ENCODE measurements around the gene ZNF532. TPM values are rescaled to one million over a fixed set of nuclear protein-coding genes. Genes with fewer than 3 reads are reported as not detected.

ZNF532 gene
- total RNA-seq, 4 donors from 2014 or later: 80.2 to 111 (median 109) TPM

GRCh38 chr18:58970943-58971790 is 106.5 kb downstream of the ZNF532 start:
- no peak for TF ChIP-seq CTCF (IDR thresholded peaks at IDR 0.05)
- TF ChIP-seq POLR2A (IDR thresholded peaks at IDR 0.05): no peak
- no peak for DNase-seq
- no peaks in the 10 kb centered on the region for H3K36me3 ChIP-seq
- no peak overlapping the region for H3K27ac ChIP-seq
- no peaks in the 10 kb centered on the region for H3K9me3 ChIP-seq
- intact Hi-C loops (cut with DNase I): no loop called here
- H3K4me3 ChIP-seq (replicated peaks in 1 of 3): no peak overlapping the region
- peaks cover 32 to 35% of the 10 kb centered on the region in 2 donors for H3K4me1 ChIP-seq
- H3K27me3 ChIP-seq: no peaks in the 10 kb centered on the region
- WGBS, 2 donors: 93 to 94% methylated on average over 14 of the region's 14 CpGs

- H3K36me3 ChIP-seq: peaks cover 9 to 11% of the 10 kb centered on the region in 2 donors
- no peak for DNase-seq
- no peaks in the 10 kb centered on the region for H3K27me3 ChIP-seq
- H3K27ac ChIP-seq: peak overlapping the region in 2 of 3 donors; percentile 27 to 81
- H3K4me3 ChIP-seq (replicated peaks in 1 of 3): no peak overlapping the region
- peaks cover 5 to 16% of the 10 kb centered on the region in 2 donors for H3K4me1 ChIP-seq
- intact Hi-C loops (cut with DNase I): no loop called here
- 60 to 68% methylated on average over 11 of the region's 11 CpGs for WGBS, 2 donors
- H3K9me3 ChIP-seq: no peaks in the 10 kb centered on the region
- TF ChIP-seq POLR2A (IDR thresholded peaks at IDR 0.05): no peak
- no peak for TF ChIP-seq CTCF (IDR thresholded peaks at IDR 0.05)
These were observed 110.6 kb downstream of the ZNF532 start for GRCh38 chr18:58975296-58975695.

- Histone ChIP-seq H3K9me3 (no peaks in the 10 kb centered on the region), H3K27me3 (no peaks in the 10 kb centered on the region), H3K36me3 (peaks cover 14% of the 10 kb centered on the region in 2 donors), H3K27ac (peak overlapping the region; percentile 27 to 81 (median 41)), H3K4me3 (replicated peaks in 1 of 3) (no peak overlapping the region), H3K4me1 (peaks cover 5 to 16% of the 10 kb centered on the region in 2 donors)
- DNase-seq: no peak
- 65 to 82% methylated on average over 4 of the region's 4 CpGs for WGBS, 2 donors
- intact Hi-C loops (cut with DNase I): no loop called here
- no peak for TF ChIP-seq CTCF (IDR thresholded peaks at IDR 0.05)
- no peak for TF ChIP-seq POLR2A (IDR thresholded peaks at IDR 0.05)
These were observed 111.1 kb downstream of the ZNF532 start for GRCh38 chr18:58975781-58976180.

- TF ChIP-seq CTCF (IDR thresholded peaks at IDR 0.05) (no peak), POLR2A (IDR thresholded peaks at IDR 0.05) (peak in 1 of 2 donors; percentile 24)
- peaks cover 23 to 25% of the 10 kb centered on the region in 2 donors for H3K36me3 ChIP-seq
- WGBS, 2 donors: 81 to 88% methylated on average over 10 of the region's 10 CpGs
- no peaks in the 10 kb centered on the region for H3K27me3 ChIP-seq
- no peak for DNase-seq
- peak overlapping the region in 2 of 3 donors; percentile 44 to 81 for H3K27ac ChIP-seq
- peaks cover 5 to 16% of the 10 kb centered on the region in 2 donors for H3K4me1 ChIP-seq
- H3K9me3 ChIP-seq: no peaks in the 10 kb centered on the region
- H3K4me3 ChIP-seq (replicated peaks in 1 of 3): no peak overlapping the region
- intact Hi-C loops (cut with DNase I): no loop called here
These were observed 112.5 kb downstream of the ZNF532 start for GRCh38 chr18:58977223-58977622.

GRCh38 chr18:58977801-58978200 is 113.1 kb downstream of the ZNF532 start:
- Histone ChIP-seq H3K9me3 (no peaks in the 10 kb centered on the region), H3K27ac (peak overlapping the region in 2 of 3 donors; percentile 44 to 81), H3K27me3 (no peaks in the 10 kb centered on the region), H3K36me3 (peaks cover 23 to 31% of the 10 kb centered on the region in 2 donors), H3K4me1 (peaks cover 5 to 16% of the 10 kb centered on the region in 2 donors), H3K4me3 (replicated peaks in 1 of 3) (no peak overlapping the region)
- no peak for DNase-seq
- 92 to 93% methylated on average over 4 of the region's 4 CpGs for WGBS, 2 donors
- TF ChIP-seq POLR2A (IDR thresholded peaks at IDR 0.05) (no peak), CTCF (IDR thresholded peaks at IDR 0.05) (no peak)
- intact Hi-C loops (cut with DNase I): no loop called here
